RPMI7951 (cell line): Measurements from ENCODE around the gene OR5K3. TPM values are rescaled to one million over a fixed set of nuclear protein-coding genes. Genes with fewer than 3 reads are reported as not detected.
"Not testable (repeated sequence)": the region's sequence is repeated elsewhere in the genome, so short reads cannot be mapped to it uniquely, and the experiment has no call there.

Experiments used
- DNase-seq: peaks from one replicate; pipeline ENCODE4 v3.0.0-alpha.2; 2012; ENCODE audit warnings: low read depth
- total RNA-seq: library from RNA; depleted of rRNA; stranded (reverse); fragments of >200 nt; shearing (Covaris generic); gene quantifications from 2 replicates; pipeline ENCODE4 v1.2.3, GENCODE V29; 2014; rRNA removed

Gene OR5K3, protein sequence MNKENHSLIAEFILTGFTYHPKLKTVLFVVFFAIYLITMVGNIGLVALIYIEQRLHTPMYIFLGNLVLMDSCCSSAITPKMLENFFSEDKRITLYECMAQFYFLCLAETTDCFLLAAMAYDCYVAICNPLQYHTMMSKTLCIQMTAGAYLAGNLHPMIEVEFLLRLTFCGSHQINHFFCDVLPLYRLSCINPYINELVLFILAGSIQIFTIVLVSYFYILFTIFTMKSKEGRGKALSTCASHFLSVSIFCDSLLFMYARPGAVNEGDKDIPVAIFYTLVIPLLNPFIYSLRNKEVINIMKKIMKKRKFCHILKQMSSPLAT
- total RNA-seq, result not detected in 2 replicates

DNA sequence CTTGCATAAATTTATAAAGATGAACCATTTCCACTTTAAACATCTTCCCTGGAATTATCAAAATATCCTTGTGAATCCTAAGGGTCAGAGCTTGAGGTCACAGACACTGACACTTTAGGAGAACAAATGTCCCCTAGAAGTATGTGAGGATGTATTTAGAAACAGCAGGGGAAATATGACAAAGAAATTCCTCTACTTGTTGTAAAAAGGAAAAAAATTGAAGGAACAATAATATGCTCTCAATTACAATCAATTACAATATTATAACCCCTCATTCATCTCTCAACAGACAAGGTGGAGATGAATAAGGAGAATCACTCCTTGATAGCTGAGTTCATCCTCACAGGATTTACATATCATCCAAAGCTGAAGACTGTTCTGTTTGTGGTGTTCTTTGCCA is at the start of gene OR5K3:
Gene OR5K3, plus strand, starts transcription at position 301 of the 400 bp plus-strand sequence. Its CDS starts 0 bp downstream, at position 301.
- no peak for DNase-seq

GRCh38 chr3:98341758-98342157 is 48.7 kb upstream of the OR5K3 start:
- DNase-seq, result no peak

DNA sequence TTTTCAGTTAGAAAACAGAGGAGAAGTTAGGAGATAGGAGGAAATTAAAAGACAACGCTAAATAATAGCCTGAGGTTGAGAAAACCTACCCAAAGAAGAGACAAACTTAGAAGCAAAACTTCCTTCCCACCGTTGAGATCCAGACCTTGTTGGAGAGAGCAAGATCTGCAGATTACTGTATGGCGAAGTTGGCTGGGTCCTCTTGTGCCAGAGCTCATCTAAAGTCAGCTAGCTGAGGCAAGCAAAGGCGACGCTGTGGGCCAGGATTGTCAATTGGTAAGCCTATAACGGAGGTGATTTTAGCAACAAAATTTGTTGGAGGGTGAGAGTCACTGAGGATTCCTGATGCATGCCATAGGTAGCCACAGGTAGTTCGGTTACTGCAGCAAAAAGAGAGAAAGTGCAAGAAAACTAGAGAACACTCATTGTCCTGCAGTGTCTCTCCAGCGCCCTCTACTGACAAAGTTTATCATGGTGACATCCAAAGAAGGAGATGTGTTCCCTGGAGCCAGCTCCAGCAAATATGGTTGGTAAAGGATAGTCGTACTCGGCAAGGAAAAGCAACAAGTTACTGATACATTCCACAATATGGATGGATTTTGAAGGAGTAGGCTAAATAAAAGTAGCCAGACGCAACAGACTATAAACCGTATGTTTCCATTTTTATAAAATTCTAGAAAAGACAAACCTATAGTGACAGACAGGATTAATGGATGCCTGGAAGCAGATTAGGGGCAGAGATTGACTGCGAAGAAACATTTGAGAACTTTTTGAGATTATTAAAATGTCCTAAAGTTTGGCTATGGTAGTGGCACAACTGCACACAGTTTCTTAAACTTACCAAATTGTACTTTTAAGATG is 46.6 kb upstream of the OR5K3 start:
- DNase-seq, result peak; percentile 62

GRCh38 chr3:98350082-98350481 is 40.4 kb upstream of the OR5K3 start:
- no peak for DNase-seq

GRCh38 chr3:98353554-98353953 is 36.9 kb upstream of the OR5K3 start, which contains the start of gene OR5K4:
Gene OR5K4 (plus strand): TSS chr3:98353854. CDS start chr3:98353854, 0 bp downstream.
- no peak for DNase-seq

GRCh38 chr3:98359250-98359649 is 31.2 kb upstream of the OR5K3 start:
- no peak for DNase-seq

GRCh38 chr3:98359993-98360675 is 30.3 kb upstream of the OR5K3 start:
- peak; percentile 3 for DNase-seq

GRCh38 chr3:98360681-98361080 is 29.8 kb upstream of the OR5K3 start:
- no peak for DNase-seq

DNA sequence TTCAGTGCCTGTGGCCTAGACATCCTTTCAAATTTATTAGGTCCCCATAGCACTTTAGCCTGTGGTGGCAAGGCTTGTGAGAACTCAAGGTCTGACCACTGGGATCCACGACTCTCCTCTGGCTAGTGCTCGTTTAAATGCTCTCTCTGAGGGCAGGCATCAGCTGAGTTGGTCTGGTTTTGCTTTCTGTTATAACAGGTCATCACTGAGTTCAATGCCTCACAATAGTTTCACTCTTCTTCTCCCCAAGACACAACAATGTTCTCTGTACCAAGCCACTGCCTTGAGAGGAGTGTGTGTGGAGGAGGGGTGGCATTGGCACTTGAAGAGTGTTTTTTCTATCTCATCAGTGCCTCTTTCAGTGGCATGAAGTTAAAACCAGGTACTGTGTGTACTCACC is 29.2 kb upstream of the OR5K3 start:
- no peak for DNase-seq

DNA sequence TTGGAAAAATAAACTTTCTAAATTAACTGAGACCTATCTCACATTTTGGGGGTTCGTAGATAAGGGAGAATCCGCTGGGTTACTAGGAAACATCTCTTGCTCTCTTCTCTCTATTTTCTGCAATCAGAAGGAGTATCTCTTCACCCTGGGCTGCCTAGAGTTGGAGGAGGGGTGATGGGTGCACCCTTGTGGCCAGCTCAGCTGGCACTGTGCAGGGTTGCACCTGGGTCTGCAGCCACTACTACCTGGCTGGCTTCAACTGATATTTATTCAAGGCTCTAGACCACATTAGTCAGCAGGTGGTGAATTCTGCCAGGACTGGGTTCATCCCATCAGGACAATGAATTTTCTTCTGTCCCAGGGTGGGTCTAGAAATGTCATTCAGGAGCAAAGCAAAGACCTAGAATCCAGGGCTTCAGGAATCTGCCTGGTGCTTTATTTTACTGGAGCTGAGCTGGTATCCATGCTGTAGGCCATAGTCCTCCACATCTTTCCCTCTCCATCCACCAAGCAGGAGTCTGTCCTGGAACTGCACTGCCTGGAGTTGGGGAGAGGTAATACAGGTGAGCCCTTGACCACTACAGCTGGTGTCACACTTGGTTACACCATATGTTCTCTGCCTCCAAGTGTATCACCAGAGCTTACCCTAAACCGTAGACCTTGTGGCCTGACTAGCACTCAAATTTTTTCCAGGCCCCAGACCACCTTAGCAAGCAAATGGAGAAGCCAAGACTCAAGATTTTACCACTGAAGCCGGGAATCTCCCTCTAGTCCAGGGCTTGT is 22.8 kb upstream of the OR5K3 start:
- no peak for DNase-seq

GRCh38 chr3:98371186-98371585 is 19.3 kb upstream of the OR5K3 start:
- no peak for DNase-seq

DNA sequence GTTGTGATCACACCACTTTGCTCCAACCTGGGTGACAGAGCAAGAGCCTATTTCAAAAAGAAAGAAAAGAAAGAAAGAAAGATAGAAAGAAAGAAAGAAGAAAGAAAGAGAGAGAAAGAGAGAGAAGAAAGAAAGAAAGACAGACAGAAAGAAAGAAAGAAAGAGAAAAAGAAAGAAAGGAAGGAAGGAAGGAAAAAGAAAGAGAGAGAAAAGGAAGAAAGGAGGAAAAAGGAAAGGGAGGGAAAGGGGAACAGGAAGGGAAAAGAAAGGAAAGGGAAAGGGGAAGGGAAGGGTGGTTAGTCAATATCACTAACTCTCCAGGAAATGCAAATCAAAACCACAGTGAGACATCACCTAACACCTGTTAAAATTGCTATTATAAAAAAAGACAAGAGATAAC is 18.6 kb upstream of the OR5K3 start:
- no peak for DNase-seq

- no peak for DNase-seq
These were observed 18.0 kb upstream of the OR5K3 start for GRCh38 chr3:98372445-98372844.

GRCh38 chr3:98376631-98377030 is 13.8 kb upstream of the OR5K3 start:
- no peak for DNase-seq

GRCh38 chr3:98388147-98388546 is 2.3 kb upstream of the OR5K3 start:
- DNase-seq, result no peak

- no peak for DNase-seq
These were observed 4.6 kb downstream of the OR5K3 start for GRCh38 chr3:98395101-98395500.

DNA sequence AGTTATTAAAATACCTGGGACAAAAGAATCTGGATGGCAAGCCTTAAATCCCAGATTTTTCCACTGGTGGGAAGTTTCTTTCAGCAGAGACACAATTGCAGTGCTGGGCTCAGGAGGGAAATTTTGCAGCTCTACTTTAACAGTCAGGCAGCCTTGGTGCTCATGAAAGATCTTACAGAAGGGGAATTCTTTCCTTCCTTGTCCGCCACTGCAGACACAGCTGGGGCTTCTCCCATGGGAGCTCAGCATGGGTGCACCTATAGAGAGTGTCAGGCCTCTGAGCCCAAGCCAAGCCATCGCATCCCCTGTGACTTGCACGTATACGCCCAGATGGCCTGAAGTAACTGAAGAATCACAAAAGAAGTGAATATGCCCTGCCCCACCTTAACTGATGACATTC is 6.0 kb downstream of the OR5K3 start:
- not testable (repeated sequence) for DNase-seq

DNA sequence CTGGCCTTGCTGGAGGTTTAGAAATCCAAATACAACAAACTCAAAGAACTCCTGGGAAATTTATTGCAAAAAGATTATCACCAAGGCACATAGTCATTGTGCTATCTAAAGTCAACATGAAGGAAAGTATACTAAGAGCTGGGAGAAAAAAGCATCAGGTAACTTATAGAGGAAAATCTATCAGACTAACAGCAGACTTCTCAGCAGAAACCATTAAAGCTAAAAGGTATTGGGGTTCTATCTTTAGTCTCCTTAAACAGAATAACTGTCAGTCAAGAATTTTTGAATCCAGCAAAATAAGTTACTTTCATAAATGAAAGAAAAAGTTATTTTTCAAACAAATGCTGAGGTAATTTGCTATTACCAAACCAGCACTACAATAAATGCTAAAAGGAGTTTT is 8.0 kb downstream of the OR5K3 start:
- DNase-seq, result no peak

- no peak for DNase-seq
These were observed 12.0 kb downstream of the OR5K3 start for GRCh38 chr3:98402507-98402906.

DNA sequence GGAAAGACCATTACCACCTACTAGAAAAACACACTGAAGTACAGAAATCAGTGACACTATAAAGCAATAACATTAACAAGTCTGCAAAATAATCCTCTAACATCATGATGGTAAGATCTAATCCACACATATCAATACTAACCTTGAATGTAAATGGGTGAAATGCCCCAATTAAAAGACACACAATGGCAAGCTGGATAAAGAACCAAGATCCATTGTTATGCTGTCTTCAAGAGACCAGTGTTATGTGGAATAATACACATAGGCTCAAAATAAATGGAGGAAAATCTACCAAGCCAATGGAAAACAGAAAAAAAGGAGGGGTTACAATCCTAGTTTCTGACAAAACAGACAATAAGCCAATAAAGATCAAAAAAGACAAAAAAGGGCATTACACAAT is 13.5 kb downstream of the OR5K3 start:
- DNase-seq, result no peak

DNA sequence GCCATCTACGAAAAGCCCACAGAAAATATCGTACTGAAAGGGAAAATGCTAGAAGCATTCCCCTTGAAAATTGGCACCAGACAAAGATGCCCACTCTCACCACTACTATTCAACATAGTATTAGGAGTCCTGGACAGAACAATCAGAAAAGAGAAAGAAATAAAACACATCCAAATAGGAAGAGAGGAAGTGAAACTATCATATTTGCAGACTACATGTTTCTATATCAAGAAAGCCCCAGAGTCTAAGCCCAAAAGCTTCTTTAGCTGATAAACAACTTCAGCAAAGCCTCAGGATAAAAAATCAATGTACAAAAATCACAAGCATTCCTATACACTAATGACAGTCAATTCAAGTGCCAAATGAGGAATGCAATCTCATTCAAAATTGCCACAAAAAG is 15.6 kb downstream of the OR5K3 start:
- no peak for DNase-seq

DNA sequence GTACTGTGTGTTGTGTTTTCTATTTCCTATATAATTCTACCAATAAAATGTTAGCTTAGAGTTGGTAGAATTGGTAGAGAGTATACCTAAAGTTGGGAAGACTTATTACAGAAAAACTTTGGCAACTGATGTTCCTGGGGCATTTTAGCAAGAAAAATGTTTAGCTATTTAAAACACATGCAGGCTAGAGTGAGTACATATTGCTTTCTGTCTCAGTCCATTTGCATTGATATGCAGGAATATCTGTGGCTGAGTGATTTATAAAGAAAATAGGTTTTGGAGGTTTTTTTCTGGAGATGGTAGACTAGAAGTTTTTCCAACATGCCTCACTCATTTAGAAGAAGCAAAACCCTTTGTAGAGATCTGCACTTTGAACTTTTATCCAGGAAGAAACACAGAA is 42.1 kb downstream of the OR5K3 start:
- no peak for DNase-seq
